Right lobe of liver (tissue), 4 donors: ENCODE results near the gene CNGA2.

Experiments used
- CTCF ChIP-seq, 4 donors: fragments of 200-600 bp in 3 of 4; fragments of 450-650 bp in 1 of 4; IDR thresholded peaks; one replicate each; pipeline versions ENCODE4 v1.5.1 to v1.8.0; 2016 to 2022; ENCODE audit warnings: antibody characterized with exemption in 4 of 4, mild to moderate bottlenecking in 2 of 4
- POLR2A ChIP-seq: fragments of 450-650 bp; IDR thresholded peaks from one replicate; pipeline ENCODE4 v1.6.1; 2017; ENCODE audit warnings: antibody characterized with exemption, mild to moderate bottlenecking
- donor health status: DM: no; HTN: no; CAD: no.
- donor health status: DM: no; HTN: no; CAD: no.
- donor health status: DM: no; HTN: yes; CAD: no.

DNA sequence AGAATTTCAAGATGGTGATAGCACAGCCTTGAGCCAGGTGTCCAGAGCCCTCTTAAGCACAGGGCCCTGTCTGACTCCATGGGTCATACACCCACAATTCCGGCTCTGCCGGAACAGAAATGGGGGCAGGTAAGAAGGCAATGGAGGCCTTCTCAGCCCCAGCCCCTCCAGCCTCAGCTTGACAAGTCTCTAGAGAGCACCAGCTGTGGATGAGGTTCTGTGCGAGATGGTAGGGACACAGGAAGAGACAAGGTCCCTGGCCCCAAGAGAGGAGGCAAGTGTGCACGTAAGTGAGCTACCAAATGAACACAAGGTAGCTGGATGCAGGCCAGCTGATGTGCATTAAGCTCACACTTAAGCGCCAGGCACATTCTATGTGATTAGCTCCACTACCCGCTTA is 41.7 kb upstream of the CNGA2 start:
- TF ChIP-seq CTCF (IDR thresholded peaks at IDR 0.05) (no peak), POLR2A (no peak)
